Testis (tissue), 2 donors: Measurements from ENCODE around the gene ACSS2.

Source experiments
- CTCF ChIP-seq, 3 experiments: fragments of 450-650 bp in 2 of 3; fragments of 200-600 bp in 1 of 3; sonication (generic) in 1 of 3; IDR thresholded peaks; one replicate each; pipeline ENCODE4 v1.5.1; 2016 to 2019; ENCODE audit warnings: antibody characterized with exemption in 3 of 3, mild to moderate bottlenecking in 2 of 3, moderate library complexity in 1 of 3
- POLR2A ChIP-seq: fragments of 450-650 bp; IDR thresholded peaks from one replicate; pipeline ENCODE4 v1.6.1; 2017; ENCODE audit warnings: antibody characterized with exemption, mild to moderate bottlenecking, moderate library complexity

DNA sequence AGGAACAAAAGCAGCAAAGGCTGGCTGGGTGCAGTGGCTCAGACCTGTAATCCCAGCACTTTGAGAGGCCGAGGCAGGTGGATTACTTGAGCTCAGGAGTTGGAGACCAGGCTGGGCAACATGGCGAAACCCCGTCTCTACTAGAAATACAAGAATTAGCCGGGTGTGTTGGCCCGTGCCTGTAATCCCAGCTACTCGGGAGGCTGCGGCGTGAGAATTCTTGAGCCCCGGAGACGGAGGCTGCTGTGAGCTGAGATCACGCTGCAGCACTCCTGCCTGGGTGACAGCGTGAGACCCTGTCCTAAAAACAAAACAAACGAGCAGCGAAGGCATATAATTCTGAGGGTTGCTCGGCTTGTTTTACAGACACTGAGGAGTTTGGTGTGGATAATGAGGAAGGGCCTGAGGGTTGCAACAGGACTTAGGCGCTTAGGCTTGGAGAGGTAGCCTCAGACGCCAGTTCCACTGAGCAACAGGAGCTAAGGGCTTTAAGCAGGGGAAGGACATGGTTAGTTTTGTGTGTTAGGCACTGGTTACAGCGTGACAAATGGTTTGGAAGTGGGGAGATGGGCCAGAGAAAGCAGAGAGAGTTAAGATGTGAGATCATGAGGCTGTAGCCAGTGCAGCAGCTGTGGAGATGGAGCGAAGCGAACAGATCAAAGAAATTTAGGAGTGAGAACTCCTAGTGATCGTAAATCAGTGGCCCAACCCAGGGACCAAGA is 80.5 kb downstream of the ACSS2 start:
- no peak for TF ChIP-seq CTCF (IDR thresholded peaks at IDR 0.05)
- no peak for TF ChIP-seq POLR2A
